Neural progenitor cell (in vitro differentiated cells): ENCODE data around the gene SPHK1. TPM values are rescaled to one million over a fixed set of nuclear protein-coding genes. Genes with fewer than 3 reads are reported as not detected.

Experiments
- DNase-seq: peaks from one replicate; pipeline ENCODE4 v3.0.0-alpha.2; 2016; ENCODE audit warnings: low spot score
- H2AFZ ChIP-seq: fragments of 200-600 bp; sonication (generic); replicated peaks from 2 replicates; pipeline ENCODE4 v1.6.1; 2016; ENCODE audit warnings: antibody characterized with exemption
- H3F3A ChIP-seq: fragments of 200-600 bp; sonication (generic); 2 replicates; pipeline ENCODE4 v1.6.1; 2016; ENCODE audit warnings: antibody characterized with exemption, low read depth
- H3K27ac ChIP-seq: fragments of 200-600 bp; sonication (generic); 2 replicates; pipeline ENCODE4 v1.5.1; 2016; ENCODE audit warnings: mild to moderate bottlenecking
- H3K27me3 ChIP-seq: fragments of 200-600 bp; sonication (generic); 2 replicates; pipeline ENCODE4 v1.6.1; 2016; ENCODE audit warnings: mild to moderate bottlenecking, moderate library complexity
- H3K36me3 ChIP-seq: fragments of 200-600 bp; sonication (generic); 2 replicates; pipeline ENCODE4 v1.5.1; 2016
- H3K4me1 ChIP-seq: fragments of 200-600 bp; sonication (generic); 2 replicates; pipeline ENCODE4 v1.6.1; 2016; ENCODE audit warnings: mixed run types
- H3K4me2 ChIP-seq: fragments of 200-600 bp; sonication (generic); 2 replicates; pipeline ENCODE4 v1.6.1; 2016
- H3K4me3 ChIP-seq: fragments of 200-600 bp; sonication (generic); 2 replicates; pipeline ENCODE4 v1.5.1; 2016
- H3K79me2 ChIP-seq: fragments of 200-600 bp; sonication (generic); 2 replicates; pipeline ENCODE4 v1.6.1; 2016; ENCODE audit warnings: low read depth
- H3K9ac ChIP-seq: fragments of 200-600 bp; sonication (generic); 2 replicates; pipeline ENCODE4 v1.6.1; 2016
- H3K9me3 ChIP-seq: fragments of 200-600 bp; sonication (generic); 2 replicates; pipeline ENCODE4 v1.5.1; 2016; ENCODE audit warnings: low read depth
- H4K20me1 ChIP-seq: fragments of 200-600 bp; sonication (generic); 2 replicates; pipeline ENCODE4 v1.6.1; 2016; ENCODE audit warnings: low read depth
- H3K27ac Mint-ChIP-seq: 3 replicates; pipeline ENCODE4 v1.8.0; 2021; ENCODE audit warnings: mixed read lengths
- H3K27me3 Mint-ChIP-seq: 2 replicates; pipeline ENCODE4 v1.8.0; 2022; ENCODE audit warnings: low read depth, mild to moderate bottlenecking, inconsistent platforms, moderate library complexity, mixed read lengths; ENCODE audit not compliant: insufficient read depth
- H3K36me3 Mint-ChIP-seq: 3 replicates; pipeline ENCODE4 v1.8.0; 2021; ENCODE audit warnings: mixed read lengths
- H3K4me1 Mint-ChIP-seq: 3 replicates; pipeline ENCODE4 v1.8.0; 2021; ENCODE audit warnings: mixed read lengths
- H3K4me3 Mint-ChIP-seq: 3 replicates; pipeline ENCODE4 v1.8.0; 2021; ENCODE audit warnings: mild to moderate bottlenecking, moderate library complexity, mixed read lengths
- H3K9me3 Mint-ChIP-seq: 3 replicates; pipeline ENCODE4 v1.8.0; 2020; ENCODE audit warnings: mixed read lengths
- CTCF ChIP-seq: fragments of 200-600 bp; sonication (generic); IDR thresholded peaks from 2 replicates; pipeline ENCODE4 v1.5.1; 2017; ENCODE audit warnings: antibody characterized with exemption, mild to moderate bottlenecking
- EZH2 ChIP-seq: fragments of 200-600 bp; sonication (generic); IDR thresholded peaks from 2 replicates; pipeline ENCODE4 v1.6.1; 2017; ENCODE audit warnings: antibody characterized with exemption, mild to moderate bottlenecking, moderate library complexity
- EZH2phosphoT487 ChIP-seq: fragments of 200-600 bp; sonication (generic); IDR thresholded peaks from 2 replicates; pipeline ENCODE4 v1.6.1; 2017; ENCODE audit warnings: antibody characterized with exemption
- total RNA-seq: library from RNA; depleted of rRNA; stranded (reverse); fragments of >200 nt; gene quantifications from 2 replicates; pipeline ENCODE4 v1.2.3, GENCODE V29; 2015; ENCODE audit warnings: low replicate concordance

Gene SPHK1
- total RNA-seq, 1 donor from 2014 or later: 1.3 TPM

GRCh38 chr17:76404976-76405563 is 20.7 kb downstream of the SPHK1 start:
- DNase-seq: no peak
- no peaks in the 10 kb centered on the region for H3F3A ChIP-seq
- Mint-ChIP-seq H3K4me1 (peaks cover 8% of the 10 kb centered on the region), H3K27me3 (no peaks in the 10 kb centered on the region), H3K9me3 (no peaks in the 10 kb centered on the region), H3K27ac (no peak overlapping the region), H3K36me3 (peaks cover 38% of the 10 kb centered on the region), H3K4me3 (peak overlapping the region; percentile 33)
- no peak overlapping the region for H3K27ac ChIP-seq
- no peaks in the 10 kb centered on the region for H3K36me3 ChIP-seq
- H3K4me3 ChIP-seq: no peak overlapping the region
- peaks cover 46% of the 10 kb centered on the region for H4K20me1 ChIP-seq
- no peaks in the 10 kb centered on the region for H3K4me1 ChIP-seq
- TF ChIP-seq EZH2 (no peak), CTCF (no peak), EZH2phosphoT487 (no peak)
- no peak overlapping the region for H2AFZ ChIP-seq
- peaks cover 16% of the 10 kb centered on the region for H3K79me2 ChIP-seq
- H3K9ac ChIP-seq: no peak overlapping the region
- no peaks in the 10 kb centered on the region for H3K27me3 ChIP-seq
- H3K4me2 ChIP-seq: no peak overlapping the region
- H3K9me3 ChIP-seq: no peaks in the 10 kb centered on the region

GRCh38 chr17:76405607-76405966 is 21.2 kb downstream of the SPHK1 start:
- peaks cover 35% of the 10 kb centered on the region for H3K36me3 Mint-ChIP-seq
- peaks cover 16% of the 10 kb centered on the region for H3K79me2 ChIP-seq
- no peak overlapping the region for H3K4me3 ChIP-seq
- no peak overlapping the region for H3K27ac ChIP-seq
- no peak overlapping the region for H3K4me2 ChIP-seq
- no peaks in the 10 kb centered on the region for H3K9me3 Mint-ChIP-seq
- peaks cover 8% of the 10 kb centered on the region for H3K4me1 Mint-ChIP-seq
- H2AFZ ChIP-seq: no peak overlapping the region
- H3F3A ChIP-seq: no peaks in the 10 kb centered on the region
- H3K36me3 ChIP-seq: no peaks in the 10 kb centered on the region
- no peak overlapping the region for H3K4me3 Mint-ChIP-seq
- no peaks in the 10 kb centered on the region for H3K27me3 Mint-ChIP-seq
- H3K9ac ChIP-seq: no peak overlapping the region
- no peak for TF ChIP-seq CTCF
- TF ChIP-seq EZH2phosphoT487: no peak
- TF ChIP-seq EZH2: no peak
- H4K20me1 ChIP-seq: peaks cover 47% of the 10 kb centered on the region
- no peak overlapping the region for H3K27ac Mint-ChIP-seq
- no peaks in the 10 kb centered on the region for H3K9me3 ChIP-seq
- no peaks in the 10 kb centered on the region for H3K27me3 ChIP-seq
- H3K4me1 ChIP-seq: no peaks in the 10 kb centered on the region
- no peak for DNase-seq

GRCh38 chr17:76405967-76406647 is 21.7 kb downstream of the SPHK1 start:
- Histone ChIP-seq H3K4me2 (no peak overlapping the region), H4K20me1 (peaks cover 49% of the 10 kb centered on the region), H3K4me1 (no peaks in the 10 kb centered on the region), H3K79me2 (peaks cover 16% of the 10 kb centered on the region), H3K9ac (no peak overlapping the region), H3F3A (no peaks in the 10 kb centered on the region), H3K27ac (no peak overlapping the region), H3K4me3 (no peak overlapping the region), H3K9me3 (no peaks in the 10 kb centered on the region), H2AFZ (no peak overlapping the region), H3K27me3 (no peaks in the 10 kb centered on the region), H3K36me3 (no peaks in the 10 kb centered on the region)
- H3K36me3 Mint-ChIP-seq: peaks cover 30% of the 10 kb centered on the region
- H3K4me1 Mint-ChIP-seq: peaks cover 8% of the 10 kb centered on the region
- H3K27ac Mint-ChIP-seq: no peak overlapping the region
- DNase-seq: no peak
- TF ChIP-seq EZH2phosphoT487 (no peak), EZH2 (no peak), CTCF (no peak)
- no peaks in the 10 kb centered on the region for H3K27me3 Mint-ChIP-seq
- H3K9me3 Mint-ChIP-seq: no peaks in the 10 kb centered on the region
- H3K4me3 Mint-ChIP-seq: no peak overlapping the region
